HL-60 (cell line): ENCODE data around the gene TMEM135.
"Not testable (repeated sequence)": the region's sequence is repeated elsewhere in the genome, so short reads cannot be mapped to it uniquely, and the experiment has no call there.

Experiments
- DNase-seq, 2 experiments: peaks; one replicate each; pipeline ENCODE4 v3.0.0-alpha.2; 2010 to 2020; ENCODE audit warnings: low read depth in 1 of 2, low spot score in 1 of 2
- H3K27ac ChIP-seq: fragments of 250-450 bp; sonication (Bioruptor Pico); replicated peaks from 2 replicates; pipeline ENCODE4 v1.5.1; 2020; ENCODE audit warnings: mild to moderate bottlenecking, moderate library complexity
- H3K27me3 ChIP-seq: fragments of 250-450 bp; sonication (Bioruptor Pico); 2 replicates; pipeline ENCODE4 v1.5.1; 2021; ENCODE audit warnings: mild to moderate bottlenecking, moderate library complexity; ENCODE audit not compliant: insufficient read depth, poor library complexity, severe bottlenecking
- H3K4me3 ChIP-seq: replicated peaks from 2 replicates; pipeline ENCODE4 v1.5.1; 2011; ENCODE audit warnings: mild to moderate bottlenecking, control low read depth, low read length; ENCODE audit not compliant: insufficient read depth
- GABPA ChIP-seq: IDR thresholded peaks from 2 replicates; pipeline ENCODE4 v1.6.1; 2012; ENCODE audit warnings: low read depth
- POLR2AphosphoS5 ChIP-seq: IDR thresholded peaks from 2 replicates; pipeline ENCODE4 v1.6.1; 2012; ENCODE audit warnings: low read depth
- SPI1 ChIP-seq: IDR thresholded peaks from 2 replicates; pipeline ENCODE4 v1.6.1; 2012; ENCODE audit warnings: low read depth, mild to moderate bottlenecking, borderline replicate concordance
- TF ChIP-seq, protein P1 (sequence below): IDR thresholded peaks from one replicate; pipeline ENCODE4 v1.5.1; 2011; ENCODE audit warnings: low read length, control low read depth, inconsistent platforms; ENCODE audit not compliant: insufficient read depth
- TF ChIP-seq, protein P2 (sequence below): IDR thresholded peaks from 2 replicates; pipeline ENCODE4 v1.6.1; 2012; ENCODE audit warnings: low read depth; ENCODE audit not compliant: insufficient replicate concordance

TMEM135 gene

DNA sequence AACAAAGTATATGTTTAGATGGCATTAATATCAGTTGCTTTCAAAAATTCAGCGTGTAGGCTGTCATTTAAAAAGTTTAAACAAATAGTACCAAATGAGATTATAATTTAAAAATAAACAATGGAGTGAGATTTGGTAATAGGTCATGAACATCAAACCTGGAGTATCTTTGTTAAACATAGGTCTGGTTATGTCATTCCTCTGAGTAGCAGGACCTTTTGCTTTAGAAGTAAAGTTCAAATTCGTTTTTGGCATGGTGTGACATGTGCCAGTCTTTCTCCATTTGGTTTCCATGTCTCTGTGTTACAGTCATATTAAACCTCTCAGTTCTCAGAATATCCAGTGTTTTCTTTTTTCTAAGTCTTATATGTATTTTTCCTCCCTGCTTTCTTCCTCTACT, 242.4 kb downstream of the TMEM135 start:
- H3K27ac ChIP-seq, result no peak overlapping the region
- no peak for DNase-seq
- TF ChIP-seq POLR2AphosphoS5, result no peak
- TF ChIP-seq, protein P1, sequence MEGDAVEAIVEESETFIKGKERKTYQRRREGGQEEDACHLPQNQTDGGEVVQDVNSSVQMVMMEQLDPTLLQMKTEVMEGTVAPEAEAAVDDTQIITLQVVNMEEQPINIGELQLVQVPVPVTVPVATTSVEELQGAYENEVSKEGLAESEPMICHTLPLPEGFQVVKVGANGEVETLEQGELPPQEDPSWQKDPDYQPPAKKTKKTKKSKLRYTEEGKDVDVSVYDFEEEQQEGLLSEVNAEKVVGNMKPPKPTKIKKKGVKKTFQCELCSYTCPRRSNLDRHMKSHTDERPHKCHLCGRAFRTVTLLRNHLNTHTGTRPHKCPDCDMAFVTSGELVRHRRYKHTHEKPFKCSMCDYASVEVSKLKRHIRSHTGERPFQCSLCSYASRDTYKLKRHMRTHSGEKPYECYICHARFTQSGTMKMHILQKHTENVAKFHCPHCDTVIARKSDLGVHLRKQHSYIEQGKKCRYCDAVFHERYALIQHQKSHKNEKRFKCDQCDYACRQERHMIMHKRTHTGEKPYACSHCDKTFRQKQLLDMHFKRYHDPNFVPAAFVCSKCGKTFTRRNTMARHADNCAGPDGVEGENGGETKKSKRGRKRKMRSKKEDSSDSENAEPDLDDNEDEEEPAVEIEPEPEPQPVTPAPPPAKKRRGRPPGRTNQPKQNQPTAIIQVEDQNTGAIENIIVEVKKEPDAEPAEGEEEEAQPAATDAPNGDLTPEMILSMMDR, result no peak
- TF ChIP-seq, protein P2, sequence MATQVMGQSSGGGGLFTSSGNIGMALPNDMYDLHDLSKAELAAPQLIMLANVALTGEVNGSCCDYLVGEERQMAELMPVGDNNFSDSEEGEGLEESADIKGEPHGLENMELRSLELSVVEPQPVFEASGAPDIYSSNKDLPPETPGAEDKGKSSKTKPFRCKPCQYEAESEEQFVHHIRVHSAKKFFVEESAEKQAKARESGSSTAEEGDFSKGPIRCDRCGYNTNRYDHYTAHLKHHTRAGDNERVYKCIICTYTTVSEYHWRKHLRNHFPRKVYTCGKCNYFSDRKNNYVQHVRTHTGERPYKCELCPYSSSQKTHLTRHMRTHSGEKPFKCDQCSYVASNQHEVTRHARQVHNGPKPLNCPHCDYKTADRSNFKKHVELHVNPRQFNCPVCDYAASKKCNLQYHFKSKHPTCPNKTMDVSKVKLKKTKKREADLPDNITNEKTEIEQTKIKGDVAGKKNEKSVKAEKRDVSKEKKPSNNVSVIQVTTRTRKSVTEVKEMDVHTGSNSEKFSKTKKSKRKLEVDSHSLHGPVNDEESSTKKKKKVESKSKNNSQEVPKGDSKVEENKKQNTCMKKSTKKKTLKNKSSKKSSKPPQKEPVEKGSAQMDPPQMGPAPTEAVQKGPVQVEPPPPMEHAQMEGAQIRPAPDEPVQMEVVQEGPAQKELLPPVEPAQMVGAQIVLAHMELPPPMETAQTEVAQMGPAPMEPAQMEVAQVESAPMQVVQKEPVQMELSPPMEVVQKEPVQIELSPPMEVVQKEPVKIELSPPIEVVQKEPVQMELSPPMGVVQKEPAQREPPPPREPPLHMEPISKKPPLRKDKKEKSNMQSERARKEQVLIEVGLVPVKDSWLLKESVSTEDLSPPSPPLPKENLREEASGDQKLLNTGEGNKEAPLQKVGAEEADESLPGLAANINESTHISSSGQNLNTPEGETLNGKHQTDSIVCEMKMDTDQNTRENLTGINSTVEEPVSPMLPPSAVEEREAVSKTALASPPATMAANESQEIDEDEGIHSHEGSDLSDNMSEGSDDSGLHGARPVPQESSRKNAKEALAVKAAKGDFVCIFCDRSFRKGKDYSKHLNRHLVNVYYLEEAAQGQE, result no peak
- TF ChIP-seq SPI1, result no peak
- TF ChIP-seq GABPA, result no peak
- no peak overlapping the region for H3K4me3 ChIP-seq
- H3K27me3 ChIP-seq, result no peaks in the 10 kb centered on the region

DNA sequence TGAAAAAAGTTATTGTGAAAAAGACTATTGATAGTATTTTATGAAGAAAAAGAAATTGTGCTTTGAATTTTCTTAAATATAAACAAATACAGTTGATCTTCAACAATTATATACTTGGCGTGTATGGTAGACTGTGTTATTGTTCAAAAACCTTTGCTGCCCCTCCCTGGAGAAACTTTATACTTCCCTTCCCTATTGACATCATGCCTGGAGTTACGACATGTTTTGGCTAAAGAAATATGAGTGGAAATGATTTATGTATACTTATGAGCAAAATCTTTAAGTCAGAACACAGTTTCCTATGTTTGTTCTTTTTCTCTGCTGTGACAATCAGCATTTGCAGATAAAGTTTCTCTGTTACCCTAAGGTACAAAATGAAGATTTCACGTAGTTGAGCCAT, 243.8 kb downstream of the TMEM135 start:
- no peak for DNase-seq
- no peak overlapping the region for H3K4me3 ChIP-seq

DNA sequence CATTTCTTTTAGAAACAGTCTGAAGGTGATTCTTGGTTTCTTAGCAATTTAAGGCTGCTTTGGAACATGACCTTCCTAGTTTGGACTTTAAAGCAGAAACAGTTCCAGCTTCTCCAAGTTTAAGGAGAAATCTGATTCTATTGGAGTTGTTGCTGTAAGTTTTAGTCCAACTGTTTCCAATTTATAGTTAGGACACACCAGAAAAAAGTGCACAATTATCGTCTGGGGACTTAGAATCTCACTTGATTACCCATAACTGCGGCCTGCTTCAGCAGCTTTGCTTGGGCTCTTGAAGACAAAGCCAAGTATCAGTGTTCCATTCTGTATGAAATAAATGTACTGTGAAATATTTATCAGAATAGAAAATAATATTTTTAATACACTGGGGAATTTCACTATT, 246.6 kb downstream of the TMEM135 start:
- TF ChIP-seq GABPA, result no peak
- no peak for TF ChIP-seq POLR2AphosphoS5
- TF ChIP-seq, protein P2, result no peak
- TF ChIP-seq, protein P1, result no peak
- no peak for TF ChIP-seq SPI1
- Histone ChIP-seq H3K27me3 (no peaks in the 10 kb centered on the region), H3K4me3 (no peak overlapping the region), H3K27ac (no peak overlapping the region)
- DNase-seq, result no peak

More for the DNA sequence above, 243.8 kb downstream of the TMEM135 start:
- H3K27ac ChIP-seq, result no peak overlapping the region
- H3K27me3 ChIP-seq, result no peaks in the 10 kb centered on the region
- no peak for TF ChIP-seq SPI1
- TF ChIP-seq, protein P2, result no peak
- TF ChIP-seq, protein P1, result no peak
- TF ChIP-seq POLR2AphosphoS5, result no peak
- no peak for TF ChIP-seq GABPA

DNA sequence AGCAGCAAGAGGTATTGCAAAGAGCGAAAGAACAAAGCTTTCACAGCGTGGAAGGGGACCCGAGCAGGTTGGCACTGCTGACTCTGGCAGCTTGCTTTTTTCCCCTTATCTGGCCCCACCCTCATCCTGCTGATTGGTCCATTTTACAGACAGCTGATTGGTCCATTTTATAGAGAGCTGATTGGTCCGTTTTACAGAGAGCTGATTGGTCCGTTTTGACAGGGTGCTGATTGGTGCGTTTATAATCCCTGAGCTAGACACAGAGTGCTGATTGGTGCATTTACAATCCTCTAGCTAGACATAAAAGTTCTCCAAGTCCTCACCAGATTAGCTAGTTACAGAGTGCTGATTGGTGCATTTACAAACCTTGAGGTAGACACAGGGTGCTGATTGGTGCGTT, 247.9 kb downstream of the TMEM135 start:
- not testable (repeated sequence) for H3K27ac ChIP-seq, DNase-seq, H3K4me3 ChIP-seq, H3K27me3 ChIP-seq
